H9 (cell line): ENCODE results near the gene ALDH3A2. TPM values are rescaled to one million over a fixed set of nuclear protein-coding genes. Genes with fewer than 3 reads are reported as not detected.

Experiments used
- DNase-seq: peaks from one replicate; pipeline ENCODE4 v3.0.0-alpha.2; 2017
- H2AFZ ChIP-seq: one replicate; pipeline ENCODE4 v1.6.1; 2013; ENCODE audit warnings: mild to moderate bottlenecking, low read length, control low read depth, moderate library complexity
- H2AK5ac ChIP-seq: 2 replicates; pipeline ENCODE4 v1.6.1; 2013; ENCODE audit warnings: low read length, control low read depth, mixed read lengths; ENCODE audit not compliant: insufficient read length
- H2BK120ac ChIP-seq: one replicate; pipeline ENCODE4 v1.6.1; 2013; ENCODE audit warnings: low read depth, mild to moderate bottlenecking, low read length, control low read depth, inconsistent platforms; ENCODE audit not compliant: poor library complexity, severe bottlenecking
- H2BK12ac ChIP-seq: 2 replicates; pipeline ENCODE4 v1.6.1; 2013; ENCODE audit warnings: low read length, control low read depth, mixed read lengths, low read depth; ENCODE audit not compliant: insufficient read length
- H2BK15ac ChIP-seq: 2 replicates; pipeline ENCODE4 v1.6.1; 2013; ENCODE audit warnings: low read depth, low read length, control low read depth
- H2BK20ac ChIP-seq: one replicate; pipeline ENCODE4 v1.6.1; 2013; ENCODE audit warnings: low read depth, mild to moderate bottlenecking, low read length, control low read depth, inconsistent platforms; ENCODE audit not compliant: poor library complexity, severe bottlenecking
- H2BK5ac ChIP-seq: 2 replicates; pipeline ENCODE4 v1.6.1; 2013; ENCODE audit warnings: low read length, control low read depth, mixed read lengths; ENCODE audit not compliant: insufficient read length
- H3K14ac ChIP-seq: 2 replicates; pipeline ENCODE4 v1.6.1; 2013; ENCODE audit warnings: low read length, control low read depth; ENCODE audit not compliant: insufficient read depth
- H3K18ac ChIP-seq: 2 replicates; pipeline ENCODE4 v1.6.1; 2013; ENCODE audit warnings: low read depth, mild to moderate bottlenecking, mixed read lengths, low read length, control low read depth; ENCODE audit not compliant: insufficient read length
- H3K23ac ChIP-seq: 2 replicates; pipeline ENCODE4 v1.6.1; 2013; ENCODE audit warnings: low read length, control low read depth, mixed read lengths, low read depth; ENCODE audit not compliant: insufficient read length
- H3K23me2 ChIP-seq: 2 replicates; pipeline ENCODE4 v1.6.1; 2013; ENCODE audit warnings: low read depth, mild to moderate bottlenecking, mixed read lengths, low read length, control low read depth; ENCODE audit not compliant: insufficient read length, poor library complexity, severe bottlenecking
- H3K27ac ChIP-seq: 2 replicates; pipeline ENCODE4 v1.5.1; 2013; ENCODE audit warnings: low read length, control low read depth, mixed read lengths, low read depth; ENCODE audit not compliant: insufficient read length
- H3K27me3 ChIP-seq: 2 replicates; pipeline ENCODE4 v1.6.1; 2013; ENCODE audit warnings: low read length, control low read depth, inconsistent platforms; ENCODE audit not compliant: insufficient read depth
- H3K4ac ChIP-seq: 2 replicates; pipeline ENCODE4 v1.6.1; 2013; ENCODE audit warnings: low read depth, mild to moderate bottlenecking, control low read depth, inconsistent platforms, low read length, moderate library complexity
- H3K4me1 ChIP-seq: 2 replicates; pipeline ENCODE4 v1.6.1; 2013; ENCODE audit warnings: low read length, control low read depth, inconsistent platforms; ENCODE audit not compliant: insufficient read depth
- H3K4me2 ChIP-seq: 2 replicates; pipeline ENCODE4 v1.6.1; 2013; ENCODE audit warnings: low read length, control low read depth, mixed read lengths; ENCODE audit not compliant: insufficient read length, insufficient read depth
- H3K56ac ChIP-seq: 2 replicates; pipeline ENCODE4 v1.6.1; 2013; ENCODE audit warnings: low read depth, mild to moderate bottlenecking, mixed read lengths, low read length, control low read depth; ENCODE audit not compliant: insufficient read length
- H3K79me1 ChIP-seq: 2 replicates; pipeline ENCODE4 v1.6.1; 2013; ENCODE audit warnings: low read depth, mild to moderate bottlenecking, moderate library complexity, low read length, control low read depth, inconsistent platforms; ENCODE audit not compliant: insufficient read depth, poor library complexity, severe bottlenecking
- H3K79me2 ChIP-seq: 2 replicates; pipeline ENCODE4 v1.6.1; 2013; ENCODE audit warnings: low read length, control low read depth, inconsistent platforms; ENCODE audit not compliant: insufficient read depth
- H3K9ac ChIP-seq: 2 replicates; pipeline ENCODE4 v1.6.1; 2013; ENCODE audit warnings: low read length, control low read depth, mixed read lengths; ENCODE audit not compliant: insufficient read length; ENCODE audit errors: extremely low read depth
- H3K9me3 ChIP-seq: one replicate; pipeline ENCODE4 v1.6.1; 2013; ENCODE audit warnings: low read depth, low read length, inconsistent platforms; ENCODE audit not compliant: control insufficient read depth
- H3T11ph ChIP-seq: one replicate; pipeline ENCODE4 v1.6.1; 2013; ENCODE audit warnings: mild to moderate bottlenecking, low read length, control low read depth, inconsistent platforms
- H4K20me1 ChIP-seq: one replicate; pipeline ENCODE4 v1.6.1; 2013; ENCODE audit not compliant: control insufficient read depth, insufficient read length, insufficient read depth
- H4K5ac ChIP-seq: 2 replicates; pipeline ENCODE4 v1.6.1; 2013; ENCODE audit warnings: low read depth, mild to moderate bottlenecking, mixed read lengths, low read length, control low read depth; ENCODE audit not compliant: insufficient read length
- H4K8ac ChIP-seq: replicated peaks from 2 replicates; pipeline ENCODE4 v1.6.1; 2013; ENCODE audit warnings: low read length, control low read depth, mixed read lengths, low read depth; ENCODE audit not compliant: insufficient read length
- H4K91ac ChIP-seq: 2 replicates; pipeline ENCODE4 v1.6.1; 2013; ENCODE audit warnings: low read depth, mild to moderate bottlenecking, moderate library complexity, mixed read lengths, low read length, control low read depth; ENCODE audit not compliant: insufficient read length
- H3K27ac Mint-ChIP-seq, 3 experiments: 2 replicates in 2 of 3; 3 replicates in 1 of 3; pipeline ENCODE4 v1.8.0; 2020 to 2021; ENCODE audit warnings: mixed read lengths in 3 of 3, mild to moderate bottlenecking in 1 of 3, moderate library complexity in 1 of 3
- H3K27me3 Mint-ChIP-seq: 2 replicates; pipeline ENCODE4 v1.8.0; 2021; ENCODE audit warnings: low read depth, mild to moderate bottlenecking, moderate library complexity, mixed read lengths
- H3K36me3 Mint-ChIP-seq, 3 experiments: 2 replicates in 2 of 3; 3 replicates in 1 of 3; pipeline ENCODE4 v1.8.0; 2020 to 2021; ENCODE audit warnings: low read depth in 3 of 3, mixed read lengths in 3 of 3; ENCODE audit not compliant: insufficient read depth in 1 of 3
- H3K4me1 Mint-ChIP-seq, 2 experiments: 2 replicates each; pipeline ENCODE4 v1.8.0; 2020; ENCODE audit warnings: mixed read lengths in 2 of 2
- H3K4me3 Mint-ChIP-seq, 2 experiments: 2 replicates in 1 of 2; 3 replicates in 1 of 2; pipeline ENCODE4 v1.8.0; 2020 to 2021; ENCODE audit warnings: mild to moderate bottlenecking in 2 of 2, mixed read lengths in 2 of 2, moderate library complexity in 1 of 2
- H3K9me3 Mint-ChIP-seq, 2 experiments: 2 replicates in 1 of 2; 3 replicates in 1 of 2; pipeline ENCODE4 v1.8.0; 2020; ENCODE audit warnings: mild to moderate bottlenecking in 2 of 2, mixed read lengths in 2 of 2, moderate library complexity in 1 of 2
- WGBS: extraction: QIAGEN DNeasy Blood & Tissue Kit; methylation state at CpG from one replicate; pipeline ENCODE4 v1.1.7; 2013; ENCODE audit warnings: missing lambda C conversion rate, low lambda C conversion rate, mixed read lengths; ENCODE audit not compliant: insufficient read length; ENCODE audit errors: extremely low coverage; 5-methylcytosine and 5-hydroxymethylcytosine counted together
- total RNA-seq: library from RNA; stranded (reverse); gene quantifications from 2 replicates; pipeline ENCODE4 v1.2.1, GENCODE V29; 2021
- TF ChIP-seq, protein P1 (sequence below): fragments of 200-600 bp; sonication (generic); conservative IDR thresholded peaks from 3 replicates; pipeline ENCODE4 v1.8.0; 2021; ENCODE audit warnings: antibody characterized with exemption, mild to moderate bottlenecking

Gene ALDH3A2
- total RNA-seq, 1 experiment from 2014 or later, result 100 TPM

DNA sequence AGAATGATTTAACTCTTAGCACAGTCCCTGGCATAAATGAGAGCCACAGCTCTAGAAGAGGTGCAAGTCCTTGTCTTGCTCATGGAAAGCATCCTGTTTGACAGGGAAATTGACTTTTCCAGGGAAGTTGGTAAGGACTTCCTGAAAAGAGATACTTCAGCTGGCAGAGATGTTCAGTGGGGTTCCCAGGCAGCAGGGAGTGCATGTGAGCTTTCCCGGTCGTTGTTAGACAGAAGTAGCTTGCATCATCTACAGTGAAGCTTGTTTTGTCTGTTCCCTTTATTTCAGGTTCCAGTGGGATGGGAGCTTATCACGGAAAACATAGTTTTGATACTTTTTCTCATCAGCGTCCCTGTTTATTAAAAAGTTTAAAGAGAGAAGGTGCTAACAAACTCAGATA is 22.9 kb downstream of the ALDH3A2 start:
- H3K9me3 Mint-ChIP-seq, result peaks cover 10 to 16% of the 10 kb centered on the region in 2 experiments; a peak in 4 of 5 replicates
- Histone ChIP-seq H2BK120ac (no peak overlapping the region), H3K4me2 (no peak overlapping the region), H3K14ac (no peak overlapping the region), H3K27me3 (no peaks in the 10 kb centered on the region), H3K4me1 (no peaks in the 10 kb centered on the region), H4K8ac (no peak overlapping the region), H3K56ac (no peak overlapping the region), H3K23me2 (no peaks in the 10 kb centered on the region), H4K20me1 (no peaks in the 10 kb centered on the region), H3K27ac (no peak overlapping the region), H3K9ac (no peak overlapping the region), H4K91ac (no peak overlapping the region), H2AFZ (no peak overlapping the region), H2BK15ac (no peak overlapping the region), H3K79me1 (no peaks in the 10 kb centered on the region), H3K9me3 (peaks cover 14% of the 10 kb centered on the region), H3K18ac (no peak overlapping the region), H2BK20ac (no peak overlapping the region), H3K4ac (no peak overlapping the region), H3K23ac (no peak overlapping the region), H3K79me2 (no peaks in the 10 kb centered on the region), H2AK5ac (no peak overlapping the region), H4K5ac (no peak overlapping the region), H2BK12ac (no peak overlapping the region), H2BK5ac (no peak overlapping the region), H3T11ph (no peak overlapping the region)
- H3K27ac Mint-ChIP-seq, result no peak overlapping the region
- H3K36me3 Mint-ChIP-seq, result peaks cover 59 to 74% (median 60%) of the 10 kb centered on the region in 3 experiments
- no peak overlapping the region for H3K4me3 Mint-ChIP-seq
- H3K27me3 Mint-ChIP-seq, result no peaks in the 10 kb centered on the region
- TF ChIP-seq, protein P1, sequence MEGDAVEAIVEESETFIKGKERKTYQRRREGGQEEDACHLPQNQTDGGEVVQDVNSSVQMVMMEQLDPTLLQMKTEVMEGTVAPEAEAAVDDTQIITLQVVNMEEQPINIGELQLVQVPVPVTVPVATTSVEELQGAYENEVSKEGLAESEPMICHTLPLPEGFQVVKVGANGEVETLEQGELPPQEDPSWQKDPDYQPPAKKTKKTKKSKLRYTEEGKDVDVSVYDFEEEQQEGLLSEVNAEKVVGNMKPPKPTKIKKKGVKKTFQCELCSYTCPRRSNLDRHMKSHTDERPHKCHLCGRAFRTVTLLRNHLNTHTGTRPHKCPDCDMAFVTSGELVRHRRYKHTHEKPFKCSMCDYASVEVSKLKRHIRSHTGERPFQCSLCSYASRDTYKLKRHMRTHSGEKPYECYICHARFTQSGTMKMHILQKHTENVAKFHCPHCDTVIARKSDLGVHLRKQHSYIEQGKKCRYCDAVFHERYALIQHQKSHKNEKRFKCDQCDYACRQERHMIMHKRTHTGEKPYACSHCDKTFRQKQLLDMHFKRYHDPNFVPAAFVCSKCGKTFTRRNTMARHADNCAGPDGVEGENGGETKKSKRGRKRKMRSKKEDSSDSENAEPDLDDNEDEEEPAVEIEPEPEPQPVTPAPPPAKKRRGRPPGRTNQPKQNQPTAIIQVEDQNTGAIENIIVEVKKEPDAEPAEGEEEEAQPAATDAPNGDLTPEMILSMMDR, result no peak
- no CpG with 5 or more reads among the region's 4 CpGs for WGBS
- DNase-seq, result no peak
- no peaks in the 10 kb centered on the region for H3K4me1 Mint-ChIP-seq
